Mammary microvascular endothelial cell (primary cell): ENCODE results near the gene ARPIN. TPM values are rescaled to one million over a fixed set of nuclear protein-coding genes. Genes with fewer than 3 reads are reported as not detected.

ENCODE experiments used
- total RNA-seq: library from RNA; depleted of rRNA; stranded (reverse); fragments of >200 nt; gene quantifications from 2 replicates; pipeline ENCODE4 v1.2.3, GENCODE V29; 2015

ARPIN gene
- 11.8 and 12.8 TPM in 2 replicates for total RNA-seq

GRCh38 chr15:89912674-89913396, at the start of gene ARPIN:
ARPIN (minus strand) TSS chr15:89912952; CDS start chr15:89912835, 117 bp downstream.

DNA sequence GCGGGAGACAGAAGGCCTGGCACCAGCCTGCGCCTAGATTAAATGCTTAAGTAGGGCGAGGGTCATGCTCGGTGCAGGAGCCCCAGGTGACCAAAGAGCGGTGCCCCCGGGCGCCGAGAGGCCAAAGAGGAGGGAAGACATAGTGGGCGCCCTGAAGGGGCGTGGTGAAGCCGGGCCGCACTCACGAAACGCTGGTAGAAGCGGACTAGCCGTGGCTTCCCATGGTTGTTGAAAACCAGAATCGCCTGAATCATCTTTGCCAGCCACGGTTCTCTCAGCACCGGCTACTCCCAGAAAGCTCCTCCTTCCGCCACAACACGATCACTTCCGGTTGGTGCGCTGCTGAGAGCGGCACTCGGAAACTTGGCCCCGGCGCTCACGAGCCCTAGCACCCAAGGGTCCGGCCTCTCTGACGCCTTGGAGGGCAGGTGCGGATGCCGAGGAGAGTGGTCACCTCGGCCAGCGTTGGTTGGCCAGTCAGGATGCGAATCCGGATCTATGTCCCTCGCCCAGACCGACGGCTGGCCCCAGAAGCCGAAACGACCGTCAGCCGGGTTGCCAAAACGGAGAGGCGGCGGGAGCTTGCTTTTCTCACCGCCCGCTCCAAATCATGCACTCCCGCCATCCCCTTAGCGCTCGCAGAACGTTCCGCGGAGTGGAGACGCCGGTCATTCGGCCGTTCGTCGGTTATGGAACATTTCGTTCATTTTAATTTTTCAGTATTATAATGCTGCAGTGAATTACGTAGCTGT, 18.9 kb downstream of the ARPIN start, which contains the start of gene AP3S2:
Gene AP3S2, minus strand, starts transcription at position 299 of the 752 bp plus-strand sequence. Its CDS starts 45 bp downstream, at position 254.

Other genes with a start within 250 kb of the ARPIN start
- gene PLIN1, start 233.6 kb downstream of the ARPIN start, total RNA-seq = 0.10 TPM in 1 of 2 replicates, not detected in the other
- 1.9 and 2.4 TPM in 2 replicates for gene PEX11A, start 222.2 kb downstream of the ARPIN start, total RNA-seq
- gene WDR93, start 222.1 kb downstream of the ARPIN start, total RNA-seq = not detected in 2 replicates
- gene MESP1, start 161.7 kb downstream of the ARPIN start, total RNA-seq = 0.34 and 1.1 TPM in 2 replicates
- gene MESP2, start 136.6 kb downstream of the ARPIN start, total RNA-seq = not detected in 2 replicates
- gene ANPEP, start 98.1 kb downstream of the ARPIN start, total RNA-seq = 48.6 and 51.6 TPM in 2 replicates
- 18.3 and 19.1 TPM in 2 replicates for gene AP3S2, start 19.0 kb downstream of the ARPIN start, total RNA-seq
- gene ZNF710, start 88.4 kb upstream of the ARPIN start, total RNA-seq = 8.6 and 9.7 TPM in 2 replicates
- gene IDH2, start 189.5 kb upstream of the ARPIN start, total RNA-seq = 83.7 and 91.2 TPM in 2 replicates